Stimulated activated CD4-positive, alpha-beta T cell treated with anti-CD3 and anti-CD28 coated beads, Interleukin-15, amount 100 ng/mL, for 24 hours (primary cell): ENCODE data around the gene MKRN2.
"Not testable (repeated sequence)": the region's sequence is repeated elsewhere in the genome, so short reads cannot be mapped to it uniquely, and the experiment has no call there.

ENCODE experiments used
- DNase-seq: peaks from one replicate; pipeline ENCODE4 v3.0.0-alpha.2; 2020

Gene MKRN2

GRCh38 chr3:12556690-12557472, at the start of gene MKRN2:
Gene MKRN2 (plus strand): TSS chr3:12557087. CDS start chr3:12557151, 64 bp downstream.
- DNase-seq = peak; percentile 88

- no peak for DNase-seq
Measured at GRCh38 chr3:12507591-12508281, 49.2 kb upstream of the MKRN2 start.

- no peak for DNase-seq
Measured at GRCh38 chr3:12508291-12508700, 48.6 kb upstream of the MKRN2 start.

GRCh38 chr3:12509466-12509865, 47.4 kb upstream of the MKRN2 start:
- DNase-seq = no peak

- no peak for DNase-seq
Measured at GRCh38 chr3:12512534-12513118, 44.3 kb upstream of the MKRN2 start.

DNA sequence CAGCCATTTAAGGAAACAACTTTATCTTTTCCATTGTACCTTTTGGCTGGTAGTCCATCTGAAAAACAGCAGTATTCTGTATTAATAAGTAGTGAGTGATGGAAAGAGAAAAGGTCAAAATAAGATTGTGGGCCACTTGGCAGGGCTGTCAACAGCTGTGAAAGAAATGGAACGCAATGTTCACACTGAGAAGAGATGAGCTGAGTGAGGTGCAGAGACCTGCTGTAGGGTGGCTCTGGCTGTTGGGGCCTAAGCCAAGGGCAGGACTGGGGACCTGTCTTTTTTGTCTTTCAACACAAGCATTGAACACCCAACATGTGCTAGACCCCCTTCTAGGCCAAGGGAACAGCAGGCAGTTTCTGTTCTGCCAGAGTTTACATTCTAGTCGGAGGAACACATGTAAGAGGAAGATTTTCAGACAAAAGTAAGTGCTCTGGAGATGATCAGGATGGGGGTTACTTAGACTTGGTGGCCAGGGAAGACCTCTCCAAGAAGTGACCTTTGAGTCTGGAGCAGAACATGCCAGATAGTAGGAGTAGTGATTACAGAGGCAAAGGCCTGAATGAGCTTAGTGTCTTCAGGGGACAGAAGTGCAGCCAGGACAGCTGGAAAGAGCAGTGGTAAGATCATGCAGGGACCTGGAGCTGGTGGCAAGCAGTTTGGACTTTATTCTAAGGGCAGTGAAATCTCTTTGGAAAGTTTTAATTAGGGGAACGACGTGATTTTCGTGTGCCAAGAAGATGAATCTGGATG, 43.0 kb upstream of the MKRN2 start:
- DNase-seq = no peak

DNA sequence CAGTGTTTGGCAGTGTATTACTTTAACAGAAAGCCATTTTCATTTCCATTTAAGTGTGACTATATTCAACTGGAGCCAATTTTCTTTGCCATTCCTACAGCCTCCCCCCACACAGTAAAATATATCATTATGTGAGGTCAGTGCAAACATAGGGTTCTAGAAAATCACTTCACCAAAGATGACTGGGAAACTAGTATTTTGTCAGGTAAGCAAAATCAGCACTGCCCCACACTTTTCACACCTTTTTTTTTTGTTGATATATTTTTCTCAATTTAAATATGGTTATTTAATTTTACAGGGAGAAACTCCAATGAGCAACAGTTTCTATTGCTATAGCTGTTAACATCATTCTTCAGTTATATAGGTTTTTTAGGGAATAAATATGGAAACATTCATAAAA, 41.3 kb upstream of the MKRN2 start:
- DNase-seq = no peak

DNA sequence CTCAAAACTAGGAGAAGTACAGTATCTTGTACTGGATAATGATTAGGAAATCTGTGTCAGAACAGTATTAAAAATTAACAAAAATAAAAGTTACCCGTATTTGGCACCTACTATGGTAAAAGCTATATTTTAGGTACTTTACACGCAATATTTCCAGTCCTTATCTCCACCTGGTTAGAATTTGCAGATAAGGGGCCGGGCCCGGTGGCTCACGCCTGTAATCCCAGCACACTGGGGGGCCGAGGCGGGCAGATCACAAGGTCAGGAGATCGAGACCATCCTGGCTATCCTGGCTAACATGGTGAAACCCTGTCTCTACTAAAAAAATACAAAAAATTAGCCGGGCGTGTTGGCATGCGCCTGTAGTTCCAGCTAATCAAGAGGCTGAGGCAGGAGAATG, 40.0 kb upstream of the MKRN2 start:
- no peak for DNase-seq

DNA sequence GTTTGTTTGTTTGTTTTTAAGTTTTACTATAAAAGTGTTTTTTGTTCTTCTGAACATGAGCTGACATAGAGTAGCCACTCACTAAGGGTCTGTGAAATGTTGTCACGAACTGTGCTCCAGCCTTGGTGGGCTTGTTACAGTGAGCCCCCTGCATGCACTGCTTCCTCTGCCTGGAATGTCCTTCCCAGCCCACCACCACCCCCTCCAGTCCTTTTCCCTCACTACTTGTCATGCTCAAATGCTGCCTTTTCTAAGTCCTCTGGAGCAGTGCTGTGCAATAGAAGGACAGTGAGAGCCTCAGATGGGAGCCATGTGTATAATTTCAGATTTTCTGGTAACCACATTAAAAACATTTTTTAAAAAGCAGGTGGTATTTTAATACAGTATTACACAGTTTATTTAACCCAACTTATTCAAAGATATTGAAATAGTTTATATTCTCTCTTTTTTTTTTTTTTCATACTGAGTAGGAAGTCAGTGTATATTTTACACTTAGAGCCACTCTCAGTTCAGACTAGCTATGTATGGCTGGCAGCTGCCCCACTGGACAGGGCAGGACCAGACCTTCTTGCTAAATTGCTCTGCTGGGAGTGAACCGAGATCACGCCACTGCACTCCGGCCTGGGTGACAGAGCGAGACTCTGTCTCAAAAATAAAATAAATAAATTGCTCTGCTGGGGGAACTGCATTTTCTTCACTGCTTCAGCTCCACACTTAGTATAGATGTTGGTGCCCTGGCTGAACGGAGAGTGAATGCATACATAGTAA, 38.4 kb upstream of the MKRN2 start:
- no peak for DNase-seq

GRCh38 chr3:12521010-12521409, 35.9 kb upstream of the MKRN2 start:
- no peak for DNase-seq

DNA sequence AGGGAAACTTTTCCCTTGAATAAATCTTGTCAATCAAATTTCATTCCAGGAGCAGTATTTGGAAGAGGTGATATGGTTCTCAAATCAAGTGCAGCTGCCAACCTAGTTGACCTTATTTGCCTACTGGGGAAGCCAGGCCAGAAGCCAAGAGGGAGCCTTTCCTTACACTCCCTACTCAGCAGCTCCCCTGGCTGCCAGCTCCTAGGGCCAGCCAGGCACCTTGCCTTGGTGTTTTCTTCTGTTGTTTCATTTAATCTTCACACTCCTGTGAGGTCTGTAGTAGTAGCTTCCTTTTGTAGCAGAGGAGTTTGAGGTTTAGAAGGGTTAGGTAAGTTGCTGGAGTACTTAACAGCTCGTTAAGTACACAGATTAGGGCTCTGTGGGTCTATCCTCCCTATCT, 34.2 kb upstream of the MKRN2 start:
- DNase-seq = no peak

- no peak for DNase-seq
Measured at GRCh38 chr3:12527757-12528143, 29.1 kb upstream of the MKRN2 start.

- no peak for DNase-seq
Measured at GRCh38 chr3:12532182-12532581, 24.7 kb upstream of the MKRN2 start.

- no peak for DNase-seq
Measured at GRCh38 chr3:12536423-12536822, 20.5 kb upstream of the MKRN2 start.

GRCh38 chr3:12541625-12542024, 15.3 kb upstream of the MKRN2 start:
- DNase-seq = no peak

GRCh38 chr3:12543497-12543896, 13.4 kb upstream of the MKRN2 start:
- DNase-seq = not testable (repeated sequence)

GRCh38 chr3:12544652-12545472, 12.0 kb upstream of the MKRN2 start:
- DNase-seq = no peak

GRCh38 chr3:12545473-12545791, 11.5 kb upstream of the MKRN2 start, which contains the start of gene MKRN2OS:
Gene MKRN2OS (minus strand): TSS chr3:12545499. CDS start chr3:12545464, 35 bp downstream.
- no peak for DNase-seq

- no peak for DNase-seq
Measured at GRCh38 chr3:12549971-12550760, 6.7 kb upstream of the MKRN2 start.

GRCh38 chr3:12553921-12554391, 2.9 kb upstream of the MKRN2 start:
- peak; percentile 23 for DNase-seq

GRCh38 chr3:12556314-12556689, 585 bp upstream of the MKRN2 start:
- no peak for DNase-seq
